ENCODE results near the gene GRIP2.

GRIP2 gene

DNA sequence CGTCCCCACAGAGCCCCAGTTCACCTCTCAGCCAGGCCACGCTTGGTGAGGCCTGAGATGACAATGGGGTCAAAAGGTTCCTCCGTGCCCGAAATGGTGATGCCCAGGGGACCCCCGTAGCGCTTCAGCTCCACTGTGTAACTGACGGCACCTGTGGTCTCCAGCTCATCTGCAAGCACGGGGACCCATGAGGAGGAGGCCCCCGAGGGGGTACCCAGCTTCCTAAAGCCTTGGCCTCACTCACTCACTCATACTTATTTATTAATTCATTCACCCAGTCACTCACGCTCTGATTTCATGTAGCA is 30.4 kb downstream of the GRIP2 start:
- H4K20me1 ChIP-seq (ENCODE audit: insufficient read depth, low read length), result no peaks in the 10 kb centered on the region
- H3K4me1 ChIP-seq (ENCODE audit: low read length), result no peaks in the 10 kb centered on the region
- no peak overlapping the region for H3K4me2 ChIP-seq (ENCODE audit: low read depth, low read length)
- H3F3A ChIP-seq (ENCODE audit: insufficient read depth, low read length), result no peaks in the 10 kb centered on the region
- TF ChIP-seq EZH2 (optimal IDR thresholded peaks at IDR 0.05; ENCODE audit: low read depth, low read length), result no peak
- TF ChIP-seq EZH2phosphoT487 (IDR thresholded peaks at IDR 0.05; ENCODE audit: low read length), result no peak
- TF ChIP-seq CTCF (IDR thresholded peaks at IDR 0.05; ENCODE audit: low read length), result no peak
- no peak overlapping the region for H3K27ac ChIP-seq (ENCODE audit: low read length)
- no peaks in the 10 kb centered on the region for H3K79me2 ChIP-seq (ENCODE audit: low read length)
- H3K9ac ChIP-seq (ENCODE audit: low read length), result no peak overlapping the region
- no peaks in the 10 kb centered on the region for H3K9me3 ChIP-seq (replicated peaks; ENCODE audit: insufficient read depth, low read length)
- H2AFZ ChIP-seq (ENCODE audit: low read length), result no peak overlapping the region
- H3K27me3 ChIP-seq (replicated peaks; ENCODE audit: insufficient read depth, low read length), result peaks cover 66% of the 10 kb centered on the region
- no peak overlapping the region for H3K4me3 ChIP-seq (ENCODE audit: low read length)
- no peak for DNase-seq
- H3K9me2 ChIP-seq (replicated peaks; ENCODE audit: insufficient read depth, low read length), result no peaks in the 10 kb centered on the region
- no peaks in the 10 kb centered on the region for H3K36me3 ChIP-seq (replicated peaks; ENCODE audit: insufficient read depth, low read length)

GRCh38 chr3:14508966-14509795 is 31.0 kb downstream of the GRIP2 start:
- Histone ChIP-seq H3K9me3 (replicated peaks; ENCODE audit: insufficient read depth, low read length) (no peaks in the 10 kb centered on the region), H3K27me3 (replicated peaks; ENCODE audit: insufficient read depth, low read length) (peaks cover 70% of the 10 kb centered on the region), H3K79me2 (ENCODE audit: low read length) (no peaks in the 10 kb centered on the region), H2AFZ (ENCODE audit: low read length) (no peak overlapping the region), H3K4me1 (ENCODE audit: low read length) (no peaks in the 10 kb centered on the region), H3K27ac (ENCODE audit: low read length) (no peak overlapping the region), H3K9ac (ENCODE audit: low read length) (no peak overlapping the region), H3K36me3 (replicated peaks; ENCODE audit: insufficient read depth, low read length) (no peaks in the 10 kb centered on the region), H3K4me3 (ENCODE audit: low read length) (no peak overlapping the region), H4K20me1 (ENCODE audit: insufficient read depth, low read length) (no peaks in the 10 kb centered on the region), H3K9me2 (replicated peaks; ENCODE audit: insufficient read depth, low read length) (no peaks in the 10 kb centered on the region), H3F3A (ENCODE audit: insufficient read depth, low read length) (no peaks in the 10 kb centered on the region), H3K4me2 (ENCODE audit: low read depth, low read length) (no peak overlapping the region)
- no peak for TF ChIP-seq EZH2 (optimal IDR thresholded peaks at IDR 0.05; ENCODE audit: low read depth, low read length)
- TF ChIP-seq CTCF (IDR thresholded peaks at IDR 0.05; ENCODE audit: low read length), result peak; percentile 70
- DNase-seq, result peak; percentile 25

DNA sequence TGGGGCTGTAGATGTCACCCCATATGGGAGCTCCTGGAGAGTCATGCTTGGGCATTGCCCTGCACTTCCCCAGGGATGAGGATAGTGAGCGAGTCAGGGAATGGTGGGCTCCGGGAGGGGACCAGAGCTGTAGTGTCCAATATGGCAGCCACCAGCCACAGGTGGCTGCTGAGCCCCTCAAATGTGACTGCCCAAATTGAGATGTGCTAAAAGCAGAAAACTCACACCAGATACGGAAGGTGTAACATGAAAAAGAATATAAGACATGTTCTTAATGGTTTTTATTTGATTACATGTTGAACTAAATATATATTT is 31.7 kb downstream of the GRIP2 start:
- Histone ChIP-seq H3K9me2 (replicated peaks; ENCODE audit: insufficient read depth, low read length) (no peaks in the 10 kb centered on the region), H4K20me1 (ENCODE audit: insufficient read depth, low read length) (no peaks in the 10 kb centered on the region), H3K27me3 (replicated peaks; ENCODE audit: insufficient read depth, low read length) (peaks cover 67% of the 10 kb centered on the region), H3K27ac (ENCODE audit: low read length) (no peak overlapping the region), H3K4me1 (ENCODE audit: low read length) (no peaks in the 10 kb centered on the region), H3F3A (ENCODE audit: insufficient read depth, low read length) (no peaks in the 10 kb centered on the region), H3K4me2 (ENCODE audit: low read depth, low read length) (no peak overlapping the region), H3K4me3 (ENCODE audit: low read length) (no peak overlapping the region), H3K9ac (ENCODE audit: low read length) (no peak overlapping the region), H3K36me3 (replicated peaks; ENCODE audit: insufficient read depth, low read length) (no peaks in the 10 kb centered on the region), H3K9me3 (replicated peaks; ENCODE audit: insufficient read depth, low read length) (no peaks in the 10 kb centered on the region), H2AFZ (ENCODE audit: low read length) (no peak overlapping the region), H3K79me2 (ENCODE audit: low read length) (no peaks in the 10 kb centered on the region)
- no peak for DNase-seq
- TF ChIP-seq CTCF (IDR thresholded peaks at IDR 0.05; ENCODE audit: low read length) (no peak), EZH2 (optimal IDR thresholded peaks at IDR 0.05; ENCODE audit: low read depth, low read length) (no peak), EZH2phosphoT487 (IDR thresholded peaks at IDR 0.05; ENCODE audit: low read length) (no peak)
